Measurements from ENCODE around the gene ZNF716.
"Not testable (repeated sequence)": the region's sequence is repeated elsewhere in the genome, so short reads cannot be mapped to it uniquely, and the experiment has no call there.

Gene ZNF716

DNA sequence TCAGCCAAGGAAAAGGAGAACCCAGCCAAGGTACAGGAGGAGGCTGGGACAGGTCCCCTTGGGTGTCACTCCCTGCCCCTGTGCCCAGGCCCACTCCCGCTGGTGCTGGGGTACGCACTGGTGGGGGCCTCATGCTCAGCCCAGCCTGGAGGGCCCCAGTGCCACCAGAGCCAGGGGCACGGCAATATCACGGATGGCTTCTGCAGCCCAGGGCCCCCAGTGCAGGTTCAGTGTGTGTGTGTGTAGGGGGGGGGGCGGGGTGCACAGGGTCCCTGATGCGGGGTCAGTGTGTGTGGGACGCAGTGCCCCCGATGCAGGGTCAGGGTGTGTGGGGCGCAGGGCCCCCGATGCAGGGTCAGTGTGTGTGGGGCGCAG is 23.4 kb upstream of the ZNF716 start:
- DNase-seq, result no peak

DNA sequence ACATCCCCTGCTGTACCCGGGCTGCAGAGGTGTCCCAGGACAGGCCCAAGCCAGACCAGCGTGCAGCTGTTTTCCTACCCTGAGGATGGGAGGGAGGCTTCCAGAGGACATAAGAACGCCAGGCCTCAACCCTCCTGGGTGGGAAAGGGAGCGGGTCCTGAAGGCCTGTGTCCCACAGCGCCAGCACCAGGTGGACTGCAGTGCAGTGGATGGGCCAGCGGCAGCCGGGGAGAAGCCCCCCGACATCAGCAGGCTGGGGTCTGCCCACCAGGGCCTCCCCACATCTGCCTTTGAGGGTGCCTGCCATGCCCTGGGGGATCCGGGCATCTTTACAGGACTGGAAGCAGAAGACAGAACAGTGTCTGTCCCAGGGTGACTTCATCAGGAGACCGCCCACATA is 22.8 kb upstream of the ZNF716 start:
- DNase-seq, result no peak

DNA sequence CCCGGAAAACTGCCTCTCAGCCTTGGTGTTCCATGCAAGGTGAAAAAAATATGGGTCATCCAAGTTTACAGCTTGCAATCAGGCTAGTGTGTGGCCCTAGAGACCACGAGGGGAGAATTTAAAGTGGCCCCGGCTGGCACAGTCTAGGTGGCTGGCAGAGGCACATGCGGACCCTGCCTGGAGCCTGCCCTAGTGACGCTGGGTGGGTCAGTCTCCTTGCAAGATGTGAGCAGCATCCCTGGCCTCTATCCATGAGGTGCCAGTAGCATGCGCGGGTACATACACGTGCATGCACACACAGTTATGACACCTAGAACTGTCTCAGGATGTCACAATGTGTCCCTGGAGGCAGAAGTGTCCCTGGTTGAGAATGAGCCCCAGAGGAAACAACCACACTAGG is 22.4 kb upstream of the ZNF716 start:
- no peak for DNase-seq

DNA sequence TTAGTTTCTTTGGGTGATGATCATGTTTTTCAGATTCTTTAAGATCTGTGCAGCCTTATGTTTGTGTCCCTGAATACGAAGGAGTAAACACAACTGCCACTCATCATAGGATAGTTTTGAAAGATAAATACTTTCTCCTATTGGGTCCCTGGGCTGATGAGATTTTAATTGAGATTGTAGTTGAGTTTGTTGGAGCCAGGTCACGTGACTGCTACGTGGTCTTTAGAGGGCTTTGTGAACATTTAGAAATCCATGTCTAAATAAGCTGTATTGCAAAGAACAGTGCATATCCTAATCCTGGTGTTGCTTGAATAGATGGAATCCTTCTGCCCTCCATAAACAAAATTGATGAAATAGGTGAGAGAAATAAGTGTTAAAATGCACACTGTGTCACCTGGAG is 17.4 kb upstream of the ZNF716 start:
- no peak for DNase-seq

DNA sequence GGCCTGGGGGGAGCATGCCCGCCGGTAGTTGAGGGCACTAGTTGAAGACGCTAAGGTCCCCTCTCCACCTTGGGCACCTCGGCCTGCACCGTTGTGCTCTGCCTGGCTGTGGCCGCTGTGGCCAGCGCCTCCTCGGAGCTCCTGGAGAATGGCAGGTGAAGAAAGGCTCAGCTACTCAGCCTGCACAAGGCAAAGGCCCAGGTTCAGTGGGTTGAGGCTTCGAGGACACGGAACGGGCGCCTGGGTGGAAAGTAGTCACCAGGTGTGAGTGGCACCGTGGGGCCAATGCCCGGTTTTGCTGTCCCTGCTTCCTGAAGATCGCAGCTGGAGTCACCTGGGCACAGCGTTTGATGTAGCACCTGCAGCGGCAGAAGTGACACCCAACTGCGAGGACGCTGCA is 12.4 kb upstream of the ZNF716 start:
- no peak for DNase-seq

DNA sequence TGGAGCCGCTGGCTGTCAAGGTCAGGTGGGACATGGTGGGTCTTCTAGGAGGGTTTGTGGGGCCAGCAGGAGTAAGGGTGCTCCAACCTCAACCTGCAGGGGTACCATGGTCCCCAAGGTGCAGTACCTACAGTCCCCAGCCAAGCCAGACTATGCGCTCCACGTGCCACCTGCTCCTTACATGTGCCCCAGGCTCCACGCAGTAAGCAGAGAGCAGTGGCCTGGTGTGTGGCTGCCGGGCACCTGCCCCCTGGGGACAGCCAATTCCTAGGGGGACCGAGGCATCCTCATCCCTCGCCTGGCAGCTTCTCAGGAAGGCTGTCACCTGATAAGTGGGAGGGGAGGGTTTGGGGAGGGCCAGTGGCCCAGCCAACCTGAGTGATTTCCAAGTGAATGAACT is 11.7 kb upstream of the ZNF716 start:
- no peak for DNase-seq

DNA sequence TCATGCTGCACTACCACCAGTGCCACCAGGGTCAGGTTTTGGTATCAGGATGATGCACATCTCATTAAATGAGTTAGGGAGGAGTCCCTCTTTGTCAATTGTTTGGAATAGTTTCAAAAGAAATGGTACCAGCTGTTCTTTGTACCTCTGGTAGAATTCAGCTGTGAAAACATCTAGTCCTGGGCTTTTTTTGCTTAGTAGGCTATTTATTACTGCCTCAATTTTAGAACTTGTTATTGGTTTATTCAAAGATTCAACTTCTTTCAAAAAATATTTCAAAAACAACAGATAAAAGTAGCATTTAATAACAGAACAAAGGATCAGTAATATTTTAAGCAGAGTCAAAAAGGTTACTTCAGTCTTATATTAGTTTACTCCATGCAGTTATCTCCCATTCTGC is 6.4 kb upstream of the ZNF716 start:
- no peak for DNase-seq

DNA sequence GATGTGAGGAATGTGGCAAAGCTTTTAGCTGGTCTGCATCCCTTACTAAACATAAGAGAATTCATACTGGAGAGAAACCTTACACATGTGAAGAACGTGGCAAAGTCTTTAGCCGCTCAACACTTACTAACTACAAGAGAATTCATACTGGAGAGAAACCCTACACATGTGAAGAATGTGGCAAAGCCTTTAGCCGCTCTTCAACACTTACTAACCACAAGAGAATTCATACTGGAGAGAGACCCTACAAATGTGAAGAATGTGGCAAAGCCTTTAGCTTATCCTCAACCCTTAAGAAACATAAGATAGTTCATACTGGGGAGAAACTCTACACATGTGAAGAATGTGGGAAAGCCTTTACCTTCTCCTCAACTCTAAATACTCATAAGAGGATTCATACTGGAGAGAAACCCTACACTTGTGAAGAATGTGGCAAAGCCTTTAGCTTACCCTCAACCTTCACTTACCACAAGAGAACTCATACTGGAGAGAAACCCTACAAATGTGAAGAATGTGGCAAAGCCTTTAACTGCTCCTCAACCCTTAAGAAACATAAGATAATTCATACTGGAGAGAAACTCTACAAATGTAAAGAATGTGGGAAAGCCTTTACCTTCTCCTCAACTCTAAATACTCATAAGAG is 19.3 kb downstream of the ZNF716 start:
- DNase-seq, result not testable (repeated sequence)

DNA sequence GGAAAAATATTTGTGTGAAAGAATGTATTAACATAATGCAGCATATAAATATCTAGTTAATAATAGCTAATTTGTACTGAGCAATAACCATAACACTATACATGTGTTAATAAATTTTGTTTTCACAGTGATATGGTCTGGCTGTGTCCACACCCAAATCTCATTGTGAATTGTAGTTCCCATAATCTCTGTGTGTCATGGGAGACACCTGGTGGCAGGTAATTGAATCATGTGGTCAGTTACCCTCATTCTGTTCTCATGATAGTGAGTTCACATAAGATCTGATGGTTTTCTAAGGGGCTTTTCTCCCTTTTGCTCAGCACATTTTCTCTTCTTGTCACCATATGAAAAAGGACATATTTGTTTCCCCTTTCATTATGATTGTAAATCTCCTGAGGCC is 30.3 kb downstream of the ZNF716 start:
- DNase-seq, result not testable (repeated sequence)

DNA sequence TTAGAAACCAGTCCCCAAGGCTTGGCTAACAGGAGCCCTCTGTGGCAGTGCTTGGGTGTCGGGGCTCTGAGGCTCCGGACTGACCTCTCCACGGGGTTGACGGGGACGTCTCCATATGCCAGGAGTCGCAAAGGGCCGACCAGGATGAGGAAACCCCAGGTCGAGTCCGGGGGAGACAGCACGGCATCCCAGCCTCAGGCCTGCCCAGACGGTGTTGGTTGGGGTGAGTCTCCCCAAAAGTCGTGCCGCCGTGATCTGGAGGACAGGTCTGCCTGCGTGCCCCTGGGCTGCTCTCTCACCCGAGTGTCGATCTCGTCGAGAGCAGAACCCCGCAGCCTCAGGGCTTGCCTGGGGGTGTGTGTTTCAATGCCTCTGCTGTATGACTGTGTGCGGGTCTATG is 35.0 kb downstream of the ZNF716 start:
- DNase-seq, result not testable (repeated sequence)

DNA sequence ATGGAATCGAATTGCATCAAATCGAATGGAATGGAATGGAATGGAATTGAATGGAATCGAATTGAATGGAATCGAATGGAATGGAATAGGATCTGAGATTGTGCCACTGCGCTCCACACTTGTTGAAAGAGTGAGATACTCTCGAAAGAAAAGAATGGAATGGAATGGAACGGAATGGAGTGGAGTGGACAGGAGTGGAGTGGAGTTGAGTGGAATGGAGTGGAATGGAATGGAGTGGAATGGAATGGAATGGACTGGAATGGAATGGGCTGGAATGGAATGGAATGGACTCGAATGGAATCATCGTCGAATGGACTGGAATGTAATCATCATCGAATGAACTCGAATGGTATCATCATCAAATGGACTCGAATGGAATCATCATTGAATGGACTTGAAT is 38.0 kb downstream of the ZNF716 start:
- DNase-seq, result no peak

DNA sequence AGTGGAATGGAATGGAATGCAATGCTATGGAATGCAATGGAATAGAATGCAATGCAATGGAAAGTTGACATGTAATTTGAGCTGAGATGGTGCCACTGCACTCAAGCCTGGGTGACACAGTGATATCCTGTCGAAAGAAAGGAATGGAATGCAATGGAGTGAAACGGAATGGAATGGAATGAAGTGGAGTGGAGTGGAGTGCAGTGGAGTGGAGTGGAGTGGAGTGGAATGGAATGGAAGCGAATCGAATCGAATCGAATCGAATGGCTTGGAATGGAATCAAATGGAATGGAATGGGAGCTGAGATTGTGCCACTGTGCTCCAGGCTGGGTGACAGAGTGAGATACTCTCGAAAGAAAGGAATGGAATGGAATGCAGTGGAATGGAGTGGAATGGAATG is 45.1 kb downstream of the ZNF716 start:
- not testable (repeated sequence) for DNase-seq

DNA sequence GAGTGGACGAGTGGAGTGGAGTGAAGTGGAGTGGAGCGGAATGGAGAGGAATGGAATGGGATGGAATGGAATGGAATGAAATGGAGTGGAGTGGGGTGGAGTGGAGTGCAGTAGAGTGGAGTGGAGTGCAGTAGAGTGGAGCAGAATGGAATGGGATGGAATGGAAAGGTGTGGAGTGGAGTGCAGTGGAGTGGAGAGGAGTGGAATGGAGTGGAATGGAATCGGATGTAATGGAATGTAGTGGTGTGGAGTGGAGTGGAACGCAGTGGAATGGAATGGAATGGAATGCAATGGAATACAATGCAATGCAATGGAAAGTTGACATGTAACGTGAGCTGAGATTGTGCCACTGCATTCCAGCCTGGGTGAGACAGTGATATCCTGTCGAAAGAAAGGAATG is 46.4 kb downstream of the ZNF716 start:
- DNase-seq, result no peak

DNA sequence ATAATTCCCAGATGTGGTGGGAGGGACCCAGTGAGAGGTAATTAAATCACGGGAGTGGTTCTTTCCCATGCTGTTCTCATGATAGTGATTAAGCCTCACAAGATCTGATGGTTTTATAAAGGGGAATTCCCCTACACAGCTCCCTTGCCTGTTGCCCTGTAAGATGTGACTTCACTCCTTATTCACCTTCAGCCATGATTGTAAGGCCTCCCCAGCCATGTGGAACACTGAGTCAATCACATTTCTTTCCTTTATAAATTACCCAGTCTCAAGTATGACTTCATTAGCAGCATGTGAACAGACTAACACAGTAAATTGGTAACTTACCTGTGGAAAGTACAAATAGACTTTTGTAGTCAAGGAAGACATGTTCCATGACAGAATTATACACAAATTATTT is 55.2 kb downstream of the ZNF716 start:
- DNase-seq, result no peak
